ENCODE results near the gene LAMA4. TPM values are rescaled to one million over a fixed set of nuclear protein-coding genes. Genes with fewer than 3 reads are reported as not detected.

Gene LAMA4
- total and polyA plus RNA-seq, 2 of the 13 experiments (the other 11 are each of a cell fraction or from before 2014, with no cell fraction given), result not detected

- DNase-seq (ENCODE audit: low spot score), result peak; percentile 61
- in situ Hi-C loops (cut with HindIII; ENCODE audit: extremely low pct_ligation_motif_present, low pct_unique_long_range_greater_than_20kb), result loop anchor here (5.0 to 25.0 kb wide), 2 partner anchors 76 to 451 kb away; partner anchors contain the start of genes FAM229B and TUBE1
- no peak overlapping the region for H3K9ac ChIP-seq (ENCODE audit: insufficient read depth, low read depth, low read length)
- ChIA-PET CTCF (ENCODE audit: low intra/inter-chr PET ratio, low total read pairs) (interaction anchor here (0.6 to 1.5 kb wide), 2 partner anchors 78 to 454 kb away, joined by 3 to 13 read pairs; no protein-coding TSS in a partner anchor), POLR2A (no interaction called here)
- intact Hi-C loops (cut with micrococcal nuclease; ENCODE audit: unreplicated experiment), result loop anchor here (1.0 to 5.0 kb wide), 4 partner anchors 76 to 453 kb away; partner anchors contain the start of genes FAM229B and TUBE1
- ATAC-seq, result peak; percentile 100
- no peak overlapping the region for H3K27ac ChIP-seq (ENCODE audit: extremely low read length, insufficient read depth, low read length)
- BruUV-seq (replicated peaks), result no TSS peak
- peak; percentile 96 for FAIRE-seq
- H3K27me3 ChIP-seq (ENCODE audit: control insufficient read depth in 1 of 2, insufficient read depth in 2 of 2, low read length in 2 of 2), result peaks cover 0 to 15% of the 10 kb centered on the region in 2 experiments; a peak in 2 of 5 replicates
- no peak overlapping the region for H3K4me3 ChIP-seq (replicated peaks in 1 of 3; ENCODE audit: insufficient read depth in 1 of 3, low read depth in 2 of 3, low read length in 3 of 3)
- H3K79me2 ChIP-seq (ENCODE audit: insufficient read depth, low read length), result no peaks in the 10 kb centered on the region
- H3K4me1 ChIP-seq (ENCODE audit: insufficient read depth, low read length), result no peaks in the 10 kb centered on the region
- H2AFZ ChIP-seq (ENCODE audit: low read length), result no peak overlapping the region
- H3K36me3 ChIP-seq (replicated peaks in 1 of 2; ENCODE audit: control insufficient read depth in 1 of 2, insufficient read depth in 2 of 2, low read length in 2 of 2), result no peaks in the 10 kb centered on the region
- H3K4me2 ChIP-seq (ENCODE audit: low read depth, low read length), result no peak overlapping the region
- no peaks in the 10 kb centered on the region for H3K9me3 ChIP-seq (ENCODE audit: low read length)
- WGBS (ENCODE audit: low lambda C conversion rate), result 9% methylated on average over 21 of the region's 21 CpGs
- H4K20me1 ChIP-seq (ENCODE audit: insufficient read depth, low read length), result no peaks in the 10 kb centered on the region
- TF ChIP-seq PHF20 (CRISPR knock-in tag; IDR thresholded peaks at IDR 0.05) (no peak), MED1 (CRISPR knock-in tag; IDR thresholded peaks at IDR 0.05) (peak; percentile 29; the same call in 1 of the 2 replicates), HOXA3 (CRISPR knock-in tag; IDR thresholded peaks at IDR 0.05) (0 out of 2 replicates have a peak, but pooled peaks have one; percentile 35), PCBP2 (optimal IDR thresholded peaks at IDR 0.05; ENCODE audit: low read depth, low read length, poor library complexity, severe bottlenecking) (peak; percentile 22), MAZ (IDR thresholded peaks at IDR 0.05; ENCODE audit: borderline replicate concordance, low read depth, low read length) (no peak), MAZ (CRISPR knock-in tag; IDR thresholded peaks at IDR 0.05; ENCODE audit: low read depth) (peak; percentile 39; the same call in 1 of the 2 replicates), SALL1 (CRISPR knock-in tag; IDR thresholded peaks at IDR 0.05) (peak; percentile 44; the same call in 1 of the 2 replicates), ZNF609 (CRISPR knock-in tag; IDR thresholded peaks at IDR 0.05; ENCODE audit: borderline replicate concordance) (no peak), ZSCAN25 (CRISPR knock-in tag; IDR thresholded peaks at IDR 0.05) (0 out of 2 replicates have a peak, but pooled peaks have one; percentile 31), SMC3 (IDR thresholded peaks at IDR 0.05; ENCODE audit: low read length) (peak; percentile 79), RAD21 (CRISPR knock-in tag; IDR thresholded peaks at IDR 0.05) (peak; percentile 88), NCOA5 (CRISPR knock-in tag; IDR thresholded peaks at IDR 0.05) (no peak), GATAD2A (CRISPR knock-in tag; IDR thresholded peaks at IDR 0.05) (peak; percentile 37; the same call in 1 of the 2 replicates)
- TF ChIP-seq, protein P1, sequence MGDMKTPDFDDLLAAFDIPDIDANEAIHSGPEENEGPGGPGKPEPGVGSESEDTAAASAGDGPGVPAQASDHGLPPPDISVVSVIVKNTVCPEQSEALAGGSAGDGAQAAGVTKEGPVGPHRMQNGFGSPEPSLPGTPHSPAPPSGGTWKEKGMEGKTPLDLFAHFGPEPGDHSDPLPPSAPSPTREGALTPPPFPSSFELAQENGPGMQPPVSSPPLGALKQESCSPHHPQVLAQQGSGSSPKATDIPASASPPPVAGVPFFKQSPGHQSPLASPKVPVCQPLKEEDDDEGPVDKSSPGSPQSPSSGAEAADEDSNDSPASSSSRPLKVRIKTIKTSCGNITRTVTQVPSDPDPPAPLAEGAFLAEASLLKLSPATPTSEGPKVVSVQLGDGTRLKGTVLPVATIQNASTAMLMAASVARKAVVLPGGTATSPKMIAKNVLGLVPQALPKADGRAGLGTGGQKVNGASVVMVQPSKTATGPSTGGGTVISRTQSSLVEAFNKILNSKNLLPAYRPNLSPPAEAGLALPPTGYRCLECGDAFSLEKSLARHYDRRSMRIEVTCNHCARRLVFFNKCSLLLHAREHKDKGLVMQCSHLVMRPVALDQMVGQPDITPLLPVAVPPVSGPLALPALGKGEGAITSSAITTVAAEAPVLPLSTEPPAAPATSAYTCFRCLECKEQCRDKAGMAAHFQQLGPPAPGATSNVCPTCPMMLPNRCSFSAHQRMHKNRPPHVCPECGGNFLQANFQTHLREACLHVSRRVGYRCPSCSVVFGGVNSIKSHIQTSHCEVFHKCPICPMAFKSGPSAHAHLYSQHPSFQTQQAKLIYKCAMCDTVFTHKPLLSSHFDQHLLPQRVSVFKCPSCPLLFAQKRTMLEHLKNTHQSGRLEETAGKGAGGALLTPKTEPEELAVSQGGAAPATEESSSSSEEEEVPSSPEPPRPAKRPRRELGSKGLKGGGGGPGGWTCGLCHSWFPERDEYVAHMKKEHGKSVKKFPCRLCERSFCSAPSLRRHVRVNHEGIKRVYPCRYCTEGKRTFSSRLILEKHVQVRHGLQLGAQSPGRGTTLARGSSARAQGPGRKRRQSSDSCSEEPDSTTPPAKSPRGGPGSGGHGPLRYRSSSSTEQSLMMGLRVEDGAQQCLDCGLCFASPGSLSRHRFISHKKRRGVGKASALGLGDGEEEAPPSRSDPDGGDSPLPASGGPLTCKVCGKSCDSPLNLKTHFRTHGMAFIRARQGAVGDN (CRISPR knock-in tag; IDR thresholded peaks at IDR 0.05), result peak; percentile 22
These were observed 90.8 kb downstream of the LAMA4 start for GRCh38 chr6:112163295-112164257.
